GM12891 (cell line): ENCODE results near the gene UQCRQ.

ENCODE experiments used
- DNase-seq: peaks from one replicate; pipeline ENCODE4 v3.0.0; 2011; ENCODE audit warnings: low spot score; ENCODE audit not compliant: insufficient read length
- FAIRE-seq: peaks from 2 replicates; lab custom pipeline; 2011; peaks lifted over from hg19 to GRCh38; lab: Jason Lieb, UNC
- PAX5 ChIP-seq: IDR thresholded peaks from 2 replicates; pipeline ENCODE4 v1.6.1; 2011; ENCODE audit warnings: low read length, moderate library complexity, mild to moderate bottlenecking; ENCODE audit not compliant: insufficient read depth, severe bottlenecking
- POLR2A ChIP-seq: IDR thresholded peaks from 2 replicates; pipeline ENCODE4 v1.6.1; 2011; ENCODE audit warnings: low read depth, low read length, control low read depth
- POLR2AphosphoS5 ChIP-seq: IDR thresholded peaks from 2 replicates; pipeline ENCODE4 v1.6.1; 2011; ENCODE audit warnings: low read depth, low read length, control low read depth
- POU2F2 ChIP-seq: IDR thresholded peaks from 2 replicates; pipeline ENCODE4 v1.6.1; 2011; ENCODE audit warnings: low read depth, mild to moderate bottlenecking, control low read depth, low read length, moderate library complexity
- SPI1 ChIP-seq: IDR thresholded peaks from 2 replicates; pipeline ENCODE4 v1.6.1; 2011; ENCODE audit warnings: low read depth, low read length, control low read depth
- TAF1 ChIP-seq: IDR thresholded peaks from 2 replicates; pipeline ENCODE4 v1.6.1; 2011; ENCODE audit warnings: low read depth, low read length, control low read depth

The UQCRQ gene

DNA sequence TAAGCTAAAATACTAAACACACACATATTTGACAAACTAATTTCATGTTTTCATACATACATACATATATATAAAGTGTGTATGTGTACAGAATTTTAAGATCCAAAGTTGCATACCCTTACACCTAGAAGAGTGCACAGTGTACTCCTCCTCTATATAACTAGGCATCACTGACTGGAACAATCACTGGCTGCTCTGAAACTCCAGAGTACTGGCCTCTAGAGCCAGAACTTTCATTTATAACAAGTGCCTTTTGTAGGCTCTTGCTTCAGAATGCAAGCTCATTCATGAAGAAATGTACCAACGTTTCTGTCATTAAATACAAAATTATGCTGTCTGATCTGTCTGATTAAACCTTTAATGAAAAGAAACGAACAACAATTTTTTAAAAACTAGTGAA, 11.0 kb downstream of the UQCRQ start:
- FAIRE-seq (no peak), DNase-seq (no peak)
- no peak for TF ChIP-seq TAF1
- no peak for TF ChIP-seq POU2F2
- TF ChIP-seq POLR2AphosphoS5 = no peak
- no peak for TF ChIP-seq PAX5
- TF ChIP-seq SPI1 = no peak
- TF ChIP-seq POLR2A = no peak

DNA sequence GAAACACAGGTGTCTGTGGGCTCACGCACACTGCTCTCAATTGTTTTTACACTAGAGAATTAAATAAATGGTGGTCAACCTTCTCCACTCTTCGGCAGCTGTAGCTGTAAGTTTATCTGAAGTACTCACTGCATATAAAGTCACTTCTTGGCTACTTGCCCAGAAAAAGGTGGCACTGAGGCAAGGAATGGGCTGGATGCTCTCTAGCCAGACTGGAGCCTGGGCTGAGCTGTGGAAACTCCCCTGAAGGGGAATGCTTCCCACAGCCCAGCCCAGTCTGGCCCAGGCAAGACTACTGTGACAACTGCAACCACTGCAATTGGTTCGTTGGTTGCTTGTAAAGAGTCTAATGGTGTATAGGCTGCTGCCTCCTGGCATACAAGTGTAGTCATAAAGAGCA, 11.5 kb downstream of the UQCRQ start:
- FAIRE-seq (no peak), DNase-seq (no peak)
- TF ChIP-seq SPI1 = no peak
- no peak for TF ChIP-seq PAX5
- TF ChIP-seq POLR2AphosphoS5 = no peak
- no peak for TF ChIP-seq POLR2A

DNA sequence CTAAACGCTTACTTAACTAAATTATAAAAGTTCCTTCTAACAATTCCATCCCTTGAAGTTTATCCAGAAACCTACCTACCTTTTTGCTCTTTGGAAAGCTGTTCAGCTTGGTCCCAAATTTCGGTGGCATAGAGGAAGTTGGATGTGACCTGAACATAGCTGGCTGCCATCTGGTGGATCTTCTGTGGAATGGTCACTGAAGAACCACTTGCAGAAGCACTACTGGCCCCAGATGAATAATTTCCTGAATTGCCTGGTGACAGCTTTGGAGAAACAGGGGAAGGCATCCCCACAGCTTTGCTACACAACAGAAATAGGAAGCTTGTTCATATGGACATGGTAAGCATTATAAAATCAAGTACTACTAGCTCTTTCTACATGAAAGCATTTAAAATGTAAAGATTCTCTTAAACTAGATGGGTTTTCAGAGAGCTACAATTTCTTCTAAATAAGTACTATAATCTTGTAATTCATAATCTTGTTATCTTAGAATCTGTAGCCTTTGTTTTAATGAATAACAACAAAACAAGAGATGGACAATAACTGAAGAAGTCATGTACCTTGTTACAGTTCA, 16.9 kb downstream of the UQCRQ start:
- no peak for TF ChIP-seq TAF1
- no peak for TF ChIP-seq POLR2AphosphoS5
- TF ChIP-seq POU2F2 = no peak
- no peak for TF ChIP-seq PAX5
- TF ChIP-seq SPI1 = peak; percentile 50; the same call in 1 of the 2 replicates
- no peak for TF ChIP-seq POLR2A
- FAIRE-seq (no peak), DNase-seq (no peak)

GRCh38 chr5:132884548-132884947, 18.1 kb downstream of the UQCRQ start:
- DNase-seq = no peak
- TF ChIP-seq POU2F2 (no peak), POLR2AphosphoS5 (no peak), TAF1 (no peak), PAX5 (no peak), POLR2A (no peak), SPI1 (no peak)
- no peak for FAIRE-seq

- FAIRE-seq = no peak
These were observed 19.8 kb downstream of the UQCRQ start for GRCh38 chr5:132886064-132886823.

GRCh38 chr5:132887283-132887682, 20.8 kb downstream of the UQCRQ start:
- no peak for FAIRE-seq
- DNase-seq = no peak
- TF ChIP-seq SPI1 = no peak

More at GRCh38 chr5:132886064-132886823, 19.8 kb downstream of the UQCRQ start:
- no peak for TF ChIP-seq TAF1
- TF ChIP-seq POU2F2 = peak; percentile 93
- no peak for DNase-seq

- no peak for FAIRE-seq
- no peak for DNase-seq
- TF ChIP-seq POLR2A (no peak), POU2F2 (no peak), TAF1 (no peak), SPI1 (no peak), POLR2AphosphoS5 (no peak), PAX5 (no peak)
These were observed 23.1 kb downstream of the UQCRQ start for GRCh38 chr5:132889501-132889900.

- DNase-seq = no peak
- no peak for TF ChIP-seq PAX5
- FAIRE-seq = no peak
These were observed 24.4 kb downstream of the UQCRQ start for GRCh38 chr5:132890817-132891216.

GRCh38 chr5:132895719-132896305, 29.4 kb downstream of the UQCRQ start:
- no peak for DNase-seq
- TF ChIP-seq POU2F2 (no peak), SPI1 (no peak), POLR2AphosphoS5 (no peak), TAF1 (no peak), PAX5 (no peak), POLR2A (no peak)
- peak; percentile 31 for FAIRE-seq

DNA sequence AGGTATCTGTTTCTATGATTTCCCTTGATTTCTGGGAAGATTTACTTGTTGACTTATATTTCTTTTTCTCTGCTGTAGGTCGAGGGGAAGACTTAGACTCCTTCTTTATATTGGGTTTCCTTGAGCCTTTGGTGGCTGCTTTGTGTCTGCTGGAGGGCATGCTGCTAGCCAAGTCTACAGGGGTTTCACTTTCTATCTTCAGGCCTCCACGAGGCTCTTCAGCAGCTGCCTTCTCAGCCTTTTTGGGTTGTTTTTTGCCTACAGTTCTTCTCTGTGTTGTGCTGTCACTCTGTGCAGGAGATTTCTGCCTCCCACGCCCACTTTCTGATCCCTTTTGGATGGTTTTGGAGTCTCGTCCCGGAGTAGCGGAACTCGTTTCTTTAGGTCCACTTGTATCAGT, 30.2 kb downstream of the UQCRQ start:
- FAIRE-seq (no peak), DNase-seq (no peak)
- no peak for TF ChIP-seq POLR2AphosphoS5
- no peak for TF ChIP-seq POLR2A
- TF ChIP-seq PAX5 = no peak
- TF ChIP-seq SPI1 = no peak
- no peak for TF ChIP-seq TAF1
- no peak for TF ChIP-seq POU2F2

GRCh38 chr5:132898094-132898493, 31.7 kb downstream of the UQCRQ start:
- DNase-seq = no peak
- no peak for FAIRE-seq
- TF ChIP-seq TAF1 (no peak), POLR2AphosphoS5 (no peak), POU2F2 (no peak)

GRCh38 chr5:132901036-132901435, 34.6 kb downstream of the UQCRQ start:
- TF ChIP-seq POLR2A = no peak
- no peak for TF ChIP-seq TAF1
- TF ChIP-seq POU2F2 = no peak
- TF ChIP-seq PAX5 = no peak
- no peak for TF ChIP-seq SPI1
- no peak for TF ChIP-seq POLR2AphosphoS5
- FAIRE-seq (no peak), DNase-seq (no peak)
